HL-60 (cell line): ENCODE data around the gene PDCD2L.
"Not testable (repeated sequence)": the region's sequence is repeated elsewhere in the genome, so short reads cannot be mapped to it uniquely, and the experiment has no call there.

Experiments
- DNase-seq, 2 experiments: peaks; one replicate each; pipeline ENCODE4 v3.0.0-alpha.2; 2010 to 2020; ENCODE audit warnings: low read depth in 1 of 2, low spot score in 1 of 2
- H3K27ac ChIP-seq: fragments of 250-450 bp; sonication (Bioruptor Pico); replicated peaks from 2 replicates; pipeline ENCODE4 v1.5.1; 2020; ENCODE audit warnings: mild to moderate bottlenecking, moderate library complexity
- H3K27me3 ChIP-seq: fragments of 250-450 bp; sonication (Bioruptor Pico); 2 replicates; pipeline ENCODE4 v1.5.1; 2021; ENCODE audit warnings: mild to moderate bottlenecking, moderate library complexity; ENCODE audit not compliant: insufficient read depth, poor library complexity, severe bottlenecking
- H3K4me3 ChIP-seq: replicated peaks from 2 replicates; pipeline ENCODE4 v1.5.1; 2011; ENCODE audit warnings: mild to moderate bottlenecking, control low read depth, low read length; ENCODE audit not compliant: insufficient read depth
- GABPA ChIP-seq: IDR thresholded peaks from 2 replicates; pipeline ENCODE4 v1.6.1; 2012; ENCODE audit warnings: low read depth
- POLR2AphosphoS5 ChIP-seq: IDR thresholded peaks from 2 replicates; pipeline ENCODE4 v1.6.1; 2012; ENCODE audit warnings: low read depth
- SPI1 ChIP-seq: IDR thresholded peaks from 2 replicates; pipeline ENCODE4 v1.6.1; 2012; ENCODE audit warnings: low read depth, mild to moderate bottlenecking, borderline replicate concordance
- TF ChIP-seq, protein P1 (sequence below): IDR thresholded peaks from one replicate; pipeline ENCODE4 v1.5.1; 2011; ENCODE audit warnings: low read length, control low read depth, inconsistent platforms; ENCODE audit not compliant: insufficient read depth
- TF ChIP-seq, protein P2 (sequence below): IDR thresholded peaks from 2 replicates; pipeline ENCODE4 v1.6.1; 2012; ENCODE audit warnings: low read depth; ENCODE audit not compliant: insufficient replicate concordance

PDCD2L gene

DNA sequence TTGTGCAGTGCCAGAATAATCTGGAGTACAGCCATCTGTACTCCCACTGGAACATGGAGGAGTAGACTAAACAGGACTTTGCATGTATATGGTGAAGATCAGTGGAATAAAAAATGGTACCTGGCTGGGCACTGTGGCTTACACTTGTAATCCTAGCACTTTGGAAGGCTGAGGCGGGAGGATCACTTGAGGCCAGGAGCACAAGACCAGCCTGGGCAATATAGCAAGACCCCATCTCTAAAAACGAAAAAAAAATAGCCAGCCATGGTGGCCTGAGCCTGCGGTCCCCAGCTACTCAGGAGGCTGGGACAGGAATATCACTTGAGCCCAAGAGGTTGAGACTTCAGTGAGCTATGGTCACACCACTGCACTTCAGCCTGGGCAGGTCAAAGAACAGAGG is 44.0 kb downstream of the PDCD2L start:
- TF ChIP-seq POLR2AphosphoS5 (no peak), SPI1 (no peak), GABPA (no peak)
- TF ChIP-seq, protein P1, sequence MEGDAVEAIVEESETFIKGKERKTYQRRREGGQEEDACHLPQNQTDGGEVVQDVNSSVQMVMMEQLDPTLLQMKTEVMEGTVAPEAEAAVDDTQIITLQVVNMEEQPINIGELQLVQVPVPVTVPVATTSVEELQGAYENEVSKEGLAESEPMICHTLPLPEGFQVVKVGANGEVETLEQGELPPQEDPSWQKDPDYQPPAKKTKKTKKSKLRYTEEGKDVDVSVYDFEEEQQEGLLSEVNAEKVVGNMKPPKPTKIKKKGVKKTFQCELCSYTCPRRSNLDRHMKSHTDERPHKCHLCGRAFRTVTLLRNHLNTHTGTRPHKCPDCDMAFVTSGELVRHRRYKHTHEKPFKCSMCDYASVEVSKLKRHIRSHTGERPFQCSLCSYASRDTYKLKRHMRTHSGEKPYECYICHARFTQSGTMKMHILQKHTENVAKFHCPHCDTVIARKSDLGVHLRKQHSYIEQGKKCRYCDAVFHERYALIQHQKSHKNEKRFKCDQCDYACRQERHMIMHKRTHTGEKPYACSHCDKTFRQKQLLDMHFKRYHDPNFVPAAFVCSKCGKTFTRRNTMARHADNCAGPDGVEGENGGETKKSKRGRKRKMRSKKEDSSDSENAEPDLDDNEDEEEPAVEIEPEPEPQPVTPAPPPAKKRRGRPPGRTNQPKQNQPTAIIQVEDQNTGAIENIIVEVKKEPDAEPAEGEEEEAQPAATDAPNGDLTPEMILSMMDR: no peak
- TF ChIP-seq, protein P2, sequence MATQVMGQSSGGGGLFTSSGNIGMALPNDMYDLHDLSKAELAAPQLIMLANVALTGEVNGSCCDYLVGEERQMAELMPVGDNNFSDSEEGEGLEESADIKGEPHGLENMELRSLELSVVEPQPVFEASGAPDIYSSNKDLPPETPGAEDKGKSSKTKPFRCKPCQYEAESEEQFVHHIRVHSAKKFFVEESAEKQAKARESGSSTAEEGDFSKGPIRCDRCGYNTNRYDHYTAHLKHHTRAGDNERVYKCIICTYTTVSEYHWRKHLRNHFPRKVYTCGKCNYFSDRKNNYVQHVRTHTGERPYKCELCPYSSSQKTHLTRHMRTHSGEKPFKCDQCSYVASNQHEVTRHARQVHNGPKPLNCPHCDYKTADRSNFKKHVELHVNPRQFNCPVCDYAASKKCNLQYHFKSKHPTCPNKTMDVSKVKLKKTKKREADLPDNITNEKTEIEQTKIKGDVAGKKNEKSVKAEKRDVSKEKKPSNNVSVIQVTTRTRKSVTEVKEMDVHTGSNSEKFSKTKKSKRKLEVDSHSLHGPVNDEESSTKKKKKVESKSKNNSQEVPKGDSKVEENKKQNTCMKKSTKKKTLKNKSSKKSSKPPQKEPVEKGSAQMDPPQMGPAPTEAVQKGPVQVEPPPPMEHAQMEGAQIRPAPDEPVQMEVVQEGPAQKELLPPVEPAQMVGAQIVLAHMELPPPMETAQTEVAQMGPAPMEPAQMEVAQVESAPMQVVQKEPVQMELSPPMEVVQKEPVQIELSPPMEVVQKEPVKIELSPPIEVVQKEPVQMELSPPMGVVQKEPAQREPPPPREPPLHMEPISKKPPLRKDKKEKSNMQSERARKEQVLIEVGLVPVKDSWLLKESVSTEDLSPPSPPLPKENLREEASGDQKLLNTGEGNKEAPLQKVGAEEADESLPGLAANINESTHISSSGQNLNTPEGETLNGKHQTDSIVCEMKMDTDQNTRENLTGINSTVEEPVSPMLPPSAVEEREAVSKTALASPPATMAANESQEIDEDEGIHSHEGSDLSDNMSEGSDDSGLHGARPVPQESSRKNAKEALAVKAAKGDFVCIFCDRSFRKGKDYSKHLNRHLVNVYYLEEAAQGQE: no peak

DNA sequence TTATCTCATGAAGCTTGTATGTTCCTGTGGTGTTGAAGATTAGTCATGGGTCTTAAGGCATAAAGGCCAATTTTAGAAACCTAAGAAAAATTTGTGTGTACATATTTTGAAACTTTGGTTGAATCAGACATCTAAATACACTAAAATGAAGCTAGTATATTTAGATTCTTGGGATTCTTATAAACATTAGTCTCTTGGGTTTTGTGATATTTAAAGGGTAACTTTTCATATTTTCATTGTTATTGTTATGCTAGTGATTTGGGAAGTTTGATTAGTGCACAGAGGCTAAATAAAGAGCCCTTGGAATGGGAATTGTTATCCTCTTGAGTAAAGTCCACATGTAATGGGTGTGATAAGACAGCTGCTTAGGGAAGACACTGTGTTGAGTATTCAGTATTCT is 48.5 kb downstream of the PDCD2L start:
- TF ChIP-seq, protein P2: no peak
- TF ChIP-seq POLR2AphosphoS5 (no peak), GABPA (no peak), SPI1 (no peak)
- TF ChIP-seq, protein P1: no peak
- no peak for DNase-seq
- Histone ChIP-seq H3K27me3 (no peaks in the 10 kb centered on the region), H3K4me3 (no peak overlapping the region), H3K27ac (no peak overlapping the region)

More for the DNA sequence above, 44.0 kb downstream of the PDCD2L start:
- no peak overlapping the region for H3K27ac ChIP-seq
- DNase-seq: no peak
- no peaks in the 10 kb centered on the region for H3K27me3 ChIP-seq
- no peak overlapping the region for H3K4me3 ChIP-seq

- Histone ChIP-seq H3K4me3 (no peak overlapping the region), H3K27me3 (no peaks in the 10 kb centered on the region), H3K27ac (no peak overlapping the region)
- no peak for DNase-seq
- TF ChIP-seq, protein P1: no peak
- TF ChIP-seq SPI1: no peak
- no peak for TF ChIP-seq POLR2AphosphoS5
These were observed 49.9 kb downstream of the PDCD2L start for GRCh38 chr19:34454091-34454490.

DNA sequence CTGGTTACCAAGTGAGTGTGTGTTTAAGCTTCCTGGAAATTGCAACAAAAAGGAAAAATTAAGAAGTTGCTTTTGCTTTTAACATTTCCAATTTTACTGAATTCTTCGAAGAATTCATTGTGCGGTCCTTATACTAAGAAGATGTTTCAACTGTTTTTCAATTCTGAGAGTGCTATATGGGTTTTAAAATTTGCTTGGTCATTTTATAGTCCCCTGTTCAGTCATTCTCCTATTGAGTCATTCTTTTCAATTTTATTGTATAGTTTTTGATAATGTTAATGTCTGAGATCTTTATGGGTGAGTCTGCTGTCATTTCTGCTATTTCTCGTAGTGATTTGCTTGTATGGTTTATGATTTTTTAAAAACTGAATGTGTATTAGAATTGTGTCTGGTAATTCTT is 50.5 kb downstream of the PDCD2L start:
- Histone ChIP-seq H3K4me3 (no peak overlapping the region), H3K27ac (no peak overlapping the region), H3K27me3 (no peaks in the 10 kb centered on the region)
- TF ChIP-seq SPI1 (no peak), GABPA (no peak), POLR2AphosphoS5 (no peak)
- TF ChIP-seq, protein P2: no peak
- TF ChIP-seq, protein P1: no peak
- no peak for DNase-seq

GRCh38 chr19:34455783-34456480 is 51.7 kb downstream of the PDCD2L start:
- not testable (repeated sequence) for H3K27me3 ChIP-seq, H3K27ac ChIP-seq, H3K4me3 ChIP-seq, DNase-seq
